Transverse colon (tissue), 3 donors: ENCODE data around the gene GLI1.

ENCODE experiments used
- CTCF ChIP-seq, 5 experiments: fragments of 200-600 bp in 3 of 5; fragments of 450-650 bp in 2 of 5; sonication (generic) in 3 of 5; IDR thresholded peaks; 1 replicate in 2 of 5; 2 replicates in 3 of 5; pipeline ENCODE4 v1.5.1; 2016 to 2017; ENCODE audit warnings: antibody characterized with exemption in 5 of 5, inconsistent platforms in 3 of 5, mild to moderate bottlenecking in 2 of 5, moderate library complexity in 1 of 5
- EP300 ChIP-seq: sonication (generic); formaldehyde crosslinking; IDR thresholded peaks from one replicate; pipeline ENCODE4 v1.6.1; 2017; ENCODE audit warnings: antibody characterized with exemption, low read depth

DNA sequence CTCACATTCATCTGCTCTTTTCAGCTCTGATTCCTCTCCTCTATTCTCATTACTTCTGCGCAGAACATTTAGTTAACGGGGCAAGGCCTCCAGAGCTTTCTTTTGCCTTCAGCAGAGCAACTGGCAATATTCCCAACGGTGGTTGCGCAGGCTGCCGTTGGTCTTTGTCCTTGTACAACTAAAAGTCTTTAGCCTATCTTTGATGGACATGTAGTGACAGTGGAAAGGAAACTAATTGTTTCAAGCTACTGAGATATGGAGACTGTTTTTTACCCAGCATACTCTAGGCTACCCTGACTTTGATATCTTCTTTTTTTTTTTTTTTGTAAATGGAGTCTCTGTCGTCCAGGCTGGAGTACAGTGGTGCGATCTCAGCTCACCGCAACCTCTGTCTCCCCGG, 41.3 kb upstream of the GLI1 start:
- no peak for TF ChIP-seq CTCF (IDR thresholded peaks at IDR 0.05)
- TF ChIP-seq EP300 = no peak
